Lung (tissue), 12 donors: ENCODE measurements around the gene DDX39A. TPM values are rescaled to one million over a fixed set of nuclear protein-coding genes. Genes with fewer than 3 reads are reported as not detected.

Experiments
- ATAC-seq: fragments of 200-7000 bp; cut with Tn5 transposase; one replicate; pipeline ENCODE4 v1.9.1; 2020; ENCODE audit warnings: moderate number of reproducible peaks; ENCODE audit not compliant: insufficient read depth, low FRiP score
- DNase-seq, 3 donors: peaks; one replicate each; pipeline ENCODE4 v3.0.0-alpha.2; 2013 to 2017
- H3K27ac ChIP-seq, 2 donors: one replicate each; pipeline ENCODE4 v1.5.1; 2013; ENCODE audit warnings: mild to moderate bottlenecking in 2 of 2, moderate library complexity in 2 of 2, control low read depth in 1 of 2, inconsistent platforms in 1 of 2, low read depth in 1 of 2, low read length in 1 of 2
- H3K27me3 ChIP-seq, 3 donors: one replicate each; pipeline ENCODE4 v1.5.1; 2013; ENCODE audit warnings: low read length in 2 of 3; ENCODE audit not compliant: control insufficient read depth in 3 of 3, insufficient read depth in 3 of 3
- H3K36me3 ChIP-seq, 4 donors: one replicate each; pipeline ENCODE4 v1.5.1; 2013; ENCODE audit warnings: low read length in 4 of 4, mild to moderate bottlenecking in 1 of 4, moderate library complexity in 1 of 4; ENCODE audit not compliant: control insufficient read depth in 4 of 4, insufficient read depth in 4 of 4
- H3K4me1 ChIP-seq, 5 donors: one replicate each; pipeline ENCODE4 v1.5.1; 2013; ENCODE audit warnings: low read length in 5 of 5, mild to moderate bottlenecking in 2 of 5, moderate library complexity in 1 of 5; ENCODE audit not compliant: control insufficient read depth in 5 of 5, insufficient read depth in 5 of 5
- H3K4me3 ChIP-seq: one replicate; pipeline ENCODE4 v1.5.1; 2013; ENCODE audit warnings: mild to moderate bottlenecking, control low read depth, moderate library complexity
- H3K9ac ChIP-seq, 2 donors: one replicate each; pipeline ENCODE4 v1.5.1; 2013; ENCODE audit warnings: low read length in 2 of 2, control low read depth in 1 of 2; ENCODE audit not compliant: insufficient read depth in 1 of 2
- H3K9me3 ChIP-seq, 4 donors: one replicate each; pipeline ENCODE4 v1.5.1; 2013; ENCODE audit warnings: low read length in 3 of 4, mild to moderate bottlenecking in 1 of 4, moderate library complexity in 1 of 4; ENCODE audit not compliant: control insufficient read depth in 4 of 4, insufficient read depth in 3 of 4
- CTCF ChIP-seq: IDR thresholded peaks from 2 replicates; pipeline ENCODE4 v1.5.1; 2012; ENCODE audit warnings: mild to moderate bottlenecking; ENCODE audit errors: control extremely low read depth, extremely low read depth
- WGBS, 2 donors: extraction: QIAGEN DNeasy Blood & Tissue Kit; methylation state at CpG; one replicate each; pipeline ENCODE4 v1.1.7; 2013; 5-methylcytosine and 5-hydroxymethylcytosine counted together
- polyA plus RNA-seq, 2 donors: library from polyadenylated mRNA; stranded (reverse); fragments of 200-250 nt; gene quantifications; one replicate each; pipeline ENCODE4 v1.2.1, GENCODE V29; 2013
- total RNA-seq, 2 donors: library from RNA; depleted of rRNA in 1 of 2; stranded (reverse); fragments of >200 nt in 1 of 2; gene quantifications; one replicate each; pipeline ENCODE4 v1.2.1, GENCODE V29; 2014 to 2021
- donor health status: control.
- donor health status: control.
- donor health status: Bipolar disorder and iron deficiency.
- donor health status: healthy.
- donor health status: DM: yes; HTN: yes; CAD: no.

Gene DDX39A
- total and polyA plus RNA-seq, 4 donors, result 46.2 to 156 (median 97.7) TPM

GRCh38 chr19:14416817-14417231 is 2.3 kb downstream of the DDX39A start:
- 39 to 42% methylated on average over 6 of the region's 6 CpGs for WGBS, 2 donors
- H3K36me3 ChIP-seq, result peaks cover 0 to 26% (median 7%) of the 10 kb centered on the region in 4 donors
- peaks cover 3 to 24% (median 8%) of the 10 kb centered on the region in 5 donors for H3K4me1 ChIP-seq
- no peak for TF ChIP-seq CTCF
- no peak overlapping the region for H3K27ac ChIP-seq
- no peaks in the 10 kb centered on the region for H3K9me3 ChIP-seq
- no peak for DNase-seq
- H3K9ac ChIP-seq, result peak overlapping the region in 1 of 2 donors; percentile 32
- H3K27me3 ChIP-seq, result no peaks in the 10 kb centered on the region
- no peak for ATAC-seq
- H3K4me3 ChIP-seq, result no peak overlapping the region

GRCh38 chr19:14414926-14415690 is 4.0 kb downstream of the DDX39A start:
- Histone ChIP-seq H3K27ac (no peak overlapping the region), H3K4me1 (peaks cover 3 to 24% (median 11%) of the 10 kb centered on the region in 5 donors), H3K9ac (no peak overlapping the region), H3K36me3 (peaks cover 7 to 43% (median 19%) of the 10 kb centered on the region in 4 donors), H3K27me3 (no peaks in the 10 kb centered on the region), H3K9me3 (no peaks in the 10 kb centered on the region), H3K4me3 (no peak overlapping the region)
- 92% methylated on average over 8 of the region's 8 CpGs for WGBS, 2 donors
- TF ChIP-seq CTCF, result no peak
- DNase-seq (no peak), ATAC-seq (no peak)

- H3K36me3 ChIP-seq, result peaks cover 17 to 57% (median 29%) of the 10 kb centered on the region in 4 donors
- H3K9me3 ChIP-seq, result no peaks in the 10 kb centered on the region
- ATAC-seq (no peak), DNase-seq (peak in 2 of 3 donors; percentile 30 to 39)
- no peak overlapping the region for H3K27ac ChIP-seq
- no peak overlapping the region for H3K4me3 ChIP-seq
- H3K4me1 ChIP-seq, result peaks cover 3 to 20% (median 11%) of the 10 kb centered on the region in 5 donors
- H3K27me3 ChIP-seq, result no peaks in the 10 kb centered on the region
- peak overlapping the region in 1 of 2 donors; percentile 26 for H3K9ac ChIP-seq
- no peak for TF ChIP-seq CTCF
- 77 to 85% methylated on average over 3 of the region's 3 CpGs for WGBS, 2 donors
Observed at GRCh38 chr19:14413693-14414181, 5.4 kb downstream of the DDX39A start.
